HG03139 (cell line): ENCODE results near the gene HLA-DQA1.
A peak's percentile ranks its signal among the peaks of the same experiment; 100 is the strongest.
"Not testable (repeated sequence)": the region's sequence is repeated elsewhere in the genome, so short reads cannot be mapped to it uniquely, and the experiment has no call there.

ENCODE experiments used
- ATAC-seq: cut with Tn5 transposase; IDR thresholded peaks from one replicate; pipeline ENCODE4 v1.9.1; 2021; ENCODE audit not compliant: unreplicated experiment

The HLA-DQA1 gene

DNA sequence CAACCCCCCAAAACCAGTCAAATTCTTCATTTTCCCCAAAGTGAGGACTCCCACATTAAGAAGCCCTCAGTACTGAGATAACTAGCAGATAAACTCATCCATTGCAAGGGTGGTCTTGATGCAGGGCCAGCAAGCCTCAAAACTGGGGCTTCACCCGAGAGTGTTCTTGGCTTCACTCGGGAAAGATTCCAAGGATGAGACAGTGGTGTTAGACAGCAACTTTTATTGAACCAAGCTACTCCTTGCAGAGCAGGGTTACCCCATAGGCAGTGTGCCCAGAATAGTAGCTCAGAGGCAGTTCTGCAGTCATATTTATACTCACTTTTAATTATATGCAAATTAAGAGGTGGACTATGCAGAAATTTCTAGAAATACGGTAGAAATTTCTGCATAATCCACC lies 15.8 kb upstream of the HLA-DQA1 start:
- ATAC-seq = no peak

- ATAC-seq = peak; percentile 74
Measured at GRCh38 chr6:32622545-32623401, 14.4 kb upstream of the HLA-DQA1 start.

DNA sequence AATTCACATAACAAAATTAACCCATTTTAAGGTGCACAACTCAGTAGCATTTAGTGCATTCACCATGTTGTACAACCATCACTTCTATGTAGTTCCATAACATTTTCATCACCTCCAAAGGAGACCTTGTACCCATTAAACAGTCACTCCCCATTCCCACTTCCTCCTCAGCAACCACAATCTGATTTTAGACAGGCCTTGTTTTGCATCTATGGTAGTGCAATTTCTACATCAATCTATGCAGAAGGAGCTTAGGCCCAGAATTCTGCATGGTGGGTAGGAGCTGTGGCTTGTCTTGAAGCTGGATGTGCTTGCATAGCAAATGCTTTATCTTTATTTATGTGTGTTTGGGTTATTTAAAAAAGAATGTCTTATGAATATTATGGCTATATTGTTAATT lies 13.5 kb upstream of the HLA-DQA1 start:
- no peak for ATAC-seq

GRCh38 chr6:32624565-32624964 lies 12.6 kb upstream of the HLA-DQA1 start:
- no peak for ATAC-seq

DNA sequence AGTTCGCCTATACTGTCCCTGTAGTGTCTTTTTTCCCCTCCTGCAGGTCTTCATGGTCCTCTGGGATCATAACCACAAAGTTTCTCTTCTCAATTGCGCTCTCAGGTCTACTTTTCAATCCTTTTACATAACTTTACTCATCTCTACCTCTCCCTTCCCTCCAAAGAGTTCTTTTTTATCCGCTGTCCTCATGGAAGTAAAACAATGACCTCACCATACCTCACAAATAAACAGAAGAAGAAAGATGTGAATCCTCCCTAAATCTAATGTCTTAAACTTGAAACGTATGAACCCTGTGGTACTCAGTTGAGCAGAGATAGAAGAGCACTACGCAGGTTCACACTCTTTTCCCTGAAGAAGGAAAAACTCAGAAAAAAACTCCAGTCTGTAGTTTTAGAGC lies 12.1 kb upstream of the HLA-DQA1 start:
- ATAC-seq = no peak

GRCh38 chr6:32627249-32627648 lies 10.0 kb upstream of the HLA-DQA1 start:
- ATAC-seq = no peak

- no peak for ATAC-seq
Measured at GRCh38 chr6:32627831-32628230, 9.4 kb upstream of the HLA-DQA1 start.

DNA sequence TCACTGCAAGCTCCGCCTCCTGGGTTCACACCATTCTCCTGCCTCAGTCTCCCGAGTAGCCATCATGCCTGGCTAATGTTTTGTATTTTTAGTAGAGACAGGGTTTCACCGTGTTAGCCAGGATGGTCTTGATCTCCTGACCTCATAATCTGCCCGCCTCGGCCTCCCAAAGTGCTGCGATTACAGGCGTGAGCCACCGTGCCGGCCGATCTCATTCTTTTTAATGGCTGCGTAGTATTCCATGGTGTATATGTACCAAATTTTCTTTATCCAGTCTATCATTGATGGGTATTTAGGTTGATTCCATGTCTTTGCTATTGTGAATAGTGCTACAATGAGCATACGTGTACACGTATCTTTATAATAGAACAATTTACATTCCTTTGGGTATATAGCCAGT lies 7.4 kb upstream of the HLA-DQA1 start:
- not testable (repeated sequence) for ATAC-seq

GRCh38 chr6:32635526-32636123 lies 1.6 kb upstream of the HLA-DQA1 start:
- ATAC-seq = no peak

- ATAC-seq = no peak
Measured at GRCh38 chr6:32637883-32638282, 677 bp downstream of the HLA-DQA1 start.

DNA sequence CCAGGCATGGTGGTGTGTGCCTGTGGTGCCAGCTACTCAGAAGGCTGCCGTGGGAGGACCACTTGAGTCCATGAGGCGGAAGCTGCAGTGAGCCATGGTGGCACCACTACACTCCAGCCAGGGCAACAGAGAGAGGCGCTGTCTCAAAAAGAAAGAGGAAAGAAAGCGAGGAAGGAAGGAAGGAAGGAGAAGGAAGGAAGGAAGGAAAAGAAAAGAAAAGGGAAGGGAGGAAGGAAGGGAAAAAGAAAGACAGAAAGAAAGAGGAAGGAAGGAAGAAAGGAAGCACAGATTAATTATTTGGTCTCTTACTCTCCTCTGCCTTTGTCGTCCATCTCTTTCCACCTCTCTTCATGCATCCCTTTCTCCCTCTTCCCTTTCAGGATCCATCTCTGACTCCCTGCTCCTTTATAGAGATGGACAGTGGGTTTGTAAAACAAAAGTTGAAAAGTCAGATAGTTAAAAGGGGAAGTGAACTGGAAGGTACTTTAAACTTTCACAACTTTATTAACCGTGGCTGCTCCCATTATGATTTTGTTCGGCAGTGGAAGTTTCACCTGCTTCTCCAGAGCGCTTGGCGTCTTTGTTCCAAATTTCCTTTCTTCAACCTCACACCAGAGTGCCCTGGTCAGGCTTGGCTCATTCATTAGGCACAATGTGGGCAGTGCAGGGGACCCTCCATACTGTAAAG lies 1.5 kb downstream of the HLA-DQA1 start:
- no peak for ATAC-seq

GRCh38 chr6:32639440-32640394 lies 2.5 kb downstream of the HLA-DQA1 start:
- ATAC-seq = no peak

- ATAC-seq = no peak
Measured at GRCh38 chr6:32641122-32641521, 3.9 kb downstream of the HLA-DQA1 start.

GRCh38 chr6:32641785-32642719 lies 4.8 kb downstream of the HLA-DQA1 start:
- not testable (repeated sequence) for ATAC-seq

DNA sequence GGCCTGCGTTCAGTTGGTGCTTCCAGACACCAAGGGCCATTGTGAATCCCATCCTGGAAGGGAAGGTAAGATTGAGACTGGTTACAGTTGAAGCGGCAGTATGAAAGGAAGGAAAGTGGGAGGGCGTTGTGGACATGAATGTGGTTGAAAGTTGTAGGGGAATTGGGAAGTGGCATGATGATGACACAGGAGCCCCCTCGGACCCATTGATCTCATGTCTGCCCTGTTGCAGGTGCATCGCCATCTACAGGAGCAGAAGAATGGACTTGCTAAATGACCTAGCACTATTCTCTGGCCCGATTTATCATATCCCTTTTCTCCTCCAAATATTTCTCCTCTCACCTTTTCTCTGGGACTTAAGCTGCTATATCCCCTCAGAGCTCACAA lies 5.5 kb downstream of the HLA-DQA1 start:
- ATAC-seq = no peak

DNA sequence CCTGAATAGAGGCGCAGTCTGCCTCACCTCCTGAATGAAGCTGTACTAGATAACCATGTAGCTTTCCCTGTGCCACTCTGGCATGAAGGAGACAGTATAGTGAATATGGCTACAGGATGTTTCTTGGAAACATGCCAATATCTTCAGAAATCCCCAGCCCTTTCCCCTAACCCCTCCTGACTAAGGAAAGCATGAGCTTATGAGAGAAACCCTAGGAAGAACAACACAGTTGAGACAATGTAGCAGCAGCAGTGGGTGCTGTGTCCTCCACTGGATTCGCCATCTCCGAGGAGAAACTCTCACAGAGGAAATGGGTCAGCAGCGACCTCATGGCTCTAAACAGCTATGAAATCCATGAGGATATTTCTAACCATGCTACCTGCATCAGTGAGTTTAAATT lies 6.7 kb downstream of the HLA-DQA1 start:
- ATAC-seq = no peak

DNA sequence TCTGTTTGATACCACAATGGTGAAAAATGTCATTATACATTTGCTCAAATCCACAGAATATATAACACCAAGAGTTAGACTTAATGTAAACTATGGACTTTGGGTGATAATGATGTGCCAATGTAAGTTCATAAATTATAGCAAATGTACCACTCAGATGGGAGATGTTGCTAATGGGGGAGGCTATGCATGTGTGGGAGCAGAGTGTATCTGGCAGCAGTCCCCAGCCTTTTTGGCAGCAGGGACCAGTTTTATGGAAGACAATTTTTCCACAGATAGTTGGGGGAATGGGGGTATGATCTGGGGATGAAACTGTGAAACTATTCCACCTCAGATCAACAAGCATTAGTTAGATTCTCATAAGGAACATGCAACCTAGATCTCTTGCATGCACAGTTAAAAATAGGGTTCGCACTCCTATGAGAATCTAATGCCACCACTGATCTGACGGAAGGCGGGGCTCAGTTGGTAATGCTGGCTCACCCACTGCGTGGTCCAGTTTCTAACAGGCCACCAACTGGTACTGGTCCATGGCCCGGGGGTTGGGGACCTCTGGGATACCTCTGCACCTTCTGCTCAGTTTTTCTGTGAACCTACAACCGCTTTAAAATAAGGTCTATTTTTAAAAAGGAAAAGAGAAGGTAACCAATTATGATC lies 8.0 kb downstream of the HLA-DQA1 start:
- ATAC-seq = no peak

- ATAC-seq = no peak
Measured at GRCh38 chr6:32655203-32655710, 18.1 kb downstream of the HLA-DQA1 start.

DNA sequence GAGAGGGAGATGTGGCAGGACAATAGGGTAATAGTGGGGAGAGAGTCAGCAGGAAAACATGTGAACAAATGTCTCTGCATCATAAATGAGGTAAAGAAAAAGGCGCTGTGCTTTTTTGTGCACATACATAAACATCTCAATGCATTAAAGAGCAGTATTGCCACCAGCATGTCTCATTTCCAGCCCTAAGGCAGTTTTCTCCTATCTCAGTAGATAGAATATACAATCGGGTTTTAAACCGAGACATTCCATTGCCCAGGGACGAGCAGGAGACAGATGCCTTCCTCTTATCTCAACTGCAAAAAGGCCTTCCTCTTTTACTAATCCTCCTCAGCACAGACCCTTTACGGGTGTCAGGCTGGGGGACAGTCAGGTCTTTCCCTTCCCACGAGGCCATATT lies 20.1 kb downstream of the HLA-DQA1 start:
- not testable (repeated sequence) for ATAC-seq
